Activated naive CD8-positive, alpha-beta T cell treated with anti-CD3 and anti-CD28 coated beads, Interleukin-2, amount 50 U/mL, for 24 hours (primary cell): ENCODE results near the gene SEL1L.
"Not testable (repeated sequence)": the region's sequence is repeated elsewhere in the genome, so short reads cannot be mapped to it uniquely, and the experiment has no call there.

Experiments used
- ATAC-seq: fragments of 150-1000 bp; cut with Tn5 transposase; one replicate; pipeline ENCODE4 v1.10.0; 2021
- DNase-seq: peaks from one replicate; pipeline ENCODE4 v3.0.0; 2021
- H3K27ac Mint-ChIP-seq: one replicate; pipeline ENCODE4 v1.8.0; 2021; ENCODE audit warnings: mild to moderate bottlenecking, mixed read lengths
- H3K27me3 Mint-ChIP-seq: one replicate; pipeline ENCODE4 v1.8.0; 2021; ENCODE audit warnings: mixed read lengths
- H3K36me3 Mint-ChIP-seq: one replicate; pipeline ENCODE4 v1.8.0; 2021; ENCODE audit warnings: low read depth, mixed read lengths
- H3K4me1 Mint-ChIP-seq: one replicate; pipeline ENCODE4 v1.8.0; 2021; ENCODE audit warnings: mixed read lengths
- H3K4me3 Mint-ChIP-seq: one replicate; pipeline ENCODE4 v1.8.0; 2021; ENCODE audit warnings: mild to moderate bottlenecking, moderate library complexity, mixed read lengths
- H3K9me3 Mint-ChIP-seq: one replicate; pipeline ENCODE4 v1.8.0; 2021; ENCODE audit warnings: mixed read lengths

SEL1L gene

DNA sequence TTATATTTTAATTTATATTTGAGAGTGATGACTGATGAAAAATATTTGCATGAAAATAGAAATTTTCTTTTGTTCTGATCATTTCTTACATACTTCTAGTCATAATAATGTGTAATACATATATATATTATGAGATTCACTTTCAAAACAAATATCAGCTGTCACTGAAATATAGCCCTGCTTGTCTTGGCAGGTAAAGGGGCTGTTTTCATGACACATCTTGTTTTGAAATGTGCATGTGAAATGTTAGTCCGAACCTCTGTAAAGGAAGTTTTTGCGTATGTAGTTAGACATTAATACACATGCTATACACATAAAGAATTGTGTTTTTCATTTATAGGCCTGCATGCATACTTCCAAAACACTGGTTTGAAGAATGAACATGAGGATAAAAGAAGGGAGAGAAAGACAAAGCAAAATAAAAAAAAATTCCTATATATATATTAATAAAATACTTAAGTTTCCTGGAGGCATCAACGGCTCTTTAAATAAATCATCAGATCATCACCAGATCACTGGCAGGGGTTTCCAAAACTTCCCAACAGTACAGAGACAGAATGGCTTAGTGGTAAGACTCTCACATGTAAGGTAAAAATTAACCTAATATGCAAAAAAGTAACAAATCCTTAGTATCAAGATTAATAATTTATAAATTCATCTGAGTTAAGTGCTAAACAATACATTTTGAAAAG, 60.1 kb downstream of the SEL1L start:
- peak overlapping the region; percentile 77 for H3K27ac Mint-ChIP-seq
- H3K4me1 Mint-ChIP-seq: peaks cover 64% of the 10 kb centered on the region

DNA sequence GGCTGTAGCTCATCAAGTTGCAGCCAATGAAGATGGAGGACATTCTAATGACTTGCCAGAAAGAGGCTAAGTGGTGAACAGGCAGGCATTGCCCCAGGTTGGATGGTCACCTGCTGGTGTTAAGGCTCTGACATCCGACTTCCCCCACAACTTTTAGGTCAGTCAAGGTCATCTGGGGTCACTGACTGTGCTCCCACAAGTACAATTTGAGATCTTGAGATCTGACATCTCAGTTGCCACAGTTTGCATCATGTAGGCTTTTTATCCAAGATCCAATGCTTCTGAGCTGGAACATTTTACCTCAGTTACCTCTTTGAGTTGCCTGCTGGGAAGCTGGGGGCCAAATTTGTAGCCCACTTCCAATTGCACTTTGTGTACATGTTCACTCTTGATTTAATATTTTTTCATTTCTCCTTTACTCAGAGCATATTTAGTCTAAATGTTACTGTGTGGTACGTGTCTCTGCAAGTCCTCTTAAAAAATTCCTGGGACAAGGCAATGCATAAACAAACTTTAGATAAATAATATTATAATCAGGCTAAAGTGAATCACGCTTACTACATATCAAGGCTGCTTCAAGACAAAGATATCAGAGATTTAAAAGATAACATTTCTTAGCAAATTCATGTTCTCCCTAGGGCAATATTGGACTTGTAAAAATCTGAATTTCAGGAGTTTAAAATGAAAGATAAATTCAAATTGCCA, 61.4 kb downstream of the SEL1L start:
- ATAC-seq (no peak), DNase-seq (no peak)
- H3K9me3 Mint-ChIP-seq: no peaks in the 10 kb centered on the region
- H3K4me3 Mint-ChIP-seq: no peak overlapping the region
- H3K27me3 Mint-ChIP-seq: no peaks in the 10 kb centered on the region
- H3K27ac Mint-ChIP-seq: no peak overlapping the region
- peaks cover 29% of the 10 kb centered on the region for H3K36me3 Mint-ChIP-seq
- peaks cover 64% of the 10 kb centered on the region for H3K4me1 Mint-ChIP-seq

More for the DNA sequence above, 60.1 kb downstream of the SEL1L start:
- H3K27me3 Mint-ChIP-seq: no peaks in the 10 kb centered on the region
- H3K36me3 Mint-ChIP-seq: peaks cover 35% of the 10 kb centered on the region
- no peaks in the 10 kb centered on the region for H3K9me3 Mint-ChIP-seq
- no peak for DNase-seq
- no peak for ATAC-seq
- H3K4me3 Mint-ChIP-seq: peak overlapping the region; percentile 54

DNA sequence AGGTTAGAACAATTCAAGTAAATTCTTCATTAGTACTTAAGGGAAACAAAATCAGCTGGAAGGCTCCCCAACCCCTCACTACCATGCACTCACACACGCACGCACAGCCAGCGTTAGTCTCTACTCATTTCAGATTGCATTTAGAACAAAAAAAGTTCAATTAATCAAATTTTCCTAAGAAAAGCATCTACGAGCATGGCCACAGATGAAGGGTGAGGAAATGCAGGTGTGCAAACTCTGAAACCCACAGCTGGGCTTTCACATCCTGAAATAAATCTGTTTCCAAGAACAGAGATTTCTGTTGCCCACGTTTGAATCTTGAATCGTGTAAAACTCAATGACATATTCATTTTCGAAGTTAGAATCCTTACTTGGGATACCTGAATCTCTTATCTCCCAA, 62.6 kb downstream of the SEL1L start:
- DNase-seq: peak; percentile 25
- H3K27ac Mint-ChIP-seq: peak overlapping the region; percentile 88
- H3K4me1 Mint-ChIP-seq: peaks cover 64% of the 10 kb centered on the region
- peak overlapping the region; percentile 26 for H3K4me3 Mint-ChIP-seq
- no peaks in the 10 kb centered on the region for H3K27me3 Mint-ChIP-seq
- ATAC-seq: peak; percentile 65
- peaks cover 21% of the 10 kb centered on the region for H3K36me3 Mint-ChIP-seq
- no peaks in the 10 kb centered on the region for H3K9me3 Mint-ChIP-seq

DNA sequence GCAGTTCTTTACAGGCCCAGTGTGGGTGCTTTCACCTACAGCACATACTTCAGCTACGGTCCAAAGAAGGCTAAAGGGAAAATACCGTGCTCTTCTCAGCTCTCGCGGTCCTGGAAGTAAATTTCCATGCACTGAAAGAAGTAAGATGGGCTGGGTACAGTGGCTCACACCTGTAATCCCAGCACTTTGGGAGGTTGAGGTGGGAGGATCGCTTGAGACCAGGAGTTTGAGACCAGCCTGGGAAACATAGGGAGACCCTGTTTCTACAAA, 63.2 kb downstream of the SEL1L start:
- DNase-seq, H3K4me3 Mint-ChIP-seq, H3K27me3 Mint-ChIP-seq, H3K9me3 Mint-ChIP-seq: not testable (repeated sequence)
- Mint-ChIP-seq H3K36me3 (peaks cover 18% of the 10 kb centered on the region), H3K4me1 (peaks cover 61% of the 10 kb centered on the region), H3K27ac (peak overlapping the region; percentile 88)
- ATAC-seq: peak; percentile 6

DNA sequence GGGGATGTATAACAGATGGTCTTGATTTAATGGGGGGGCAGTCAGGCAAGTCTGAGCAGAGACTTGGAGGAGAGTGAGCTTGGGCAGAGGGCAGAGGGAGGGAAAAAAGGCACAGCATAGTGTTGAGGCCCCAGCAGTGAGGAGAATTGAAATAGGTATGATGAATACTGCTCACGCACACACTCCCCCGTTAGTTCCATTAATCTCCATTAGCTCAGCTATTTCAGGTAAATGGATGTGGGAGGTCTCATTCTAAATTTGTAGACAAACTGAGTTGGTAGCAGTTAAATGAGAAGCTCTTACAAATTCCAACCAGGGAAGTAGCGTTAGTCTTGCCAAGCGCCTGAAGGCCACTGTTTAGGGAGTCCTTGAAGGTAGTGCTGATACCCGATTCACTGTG, 66.8 kb downstream of the SEL1L start:
- Mint-ChIP-seq H3K4me1 (peaks cover 36% of the 10 kb centered on the region), H3K27me3 (no peaks in the 10 kb centered on the region), H3K36me3 (peaks cover 6% of the 10 kb centered on the region), H3K4me3 (no peak overlapping the region), H3K9me3 (no peaks in the 10 kb centered on the region), H3K27ac (no peak overlapping the region)
- ATAC-seq: no peak
- DNase-seq: no peak

DNA sequence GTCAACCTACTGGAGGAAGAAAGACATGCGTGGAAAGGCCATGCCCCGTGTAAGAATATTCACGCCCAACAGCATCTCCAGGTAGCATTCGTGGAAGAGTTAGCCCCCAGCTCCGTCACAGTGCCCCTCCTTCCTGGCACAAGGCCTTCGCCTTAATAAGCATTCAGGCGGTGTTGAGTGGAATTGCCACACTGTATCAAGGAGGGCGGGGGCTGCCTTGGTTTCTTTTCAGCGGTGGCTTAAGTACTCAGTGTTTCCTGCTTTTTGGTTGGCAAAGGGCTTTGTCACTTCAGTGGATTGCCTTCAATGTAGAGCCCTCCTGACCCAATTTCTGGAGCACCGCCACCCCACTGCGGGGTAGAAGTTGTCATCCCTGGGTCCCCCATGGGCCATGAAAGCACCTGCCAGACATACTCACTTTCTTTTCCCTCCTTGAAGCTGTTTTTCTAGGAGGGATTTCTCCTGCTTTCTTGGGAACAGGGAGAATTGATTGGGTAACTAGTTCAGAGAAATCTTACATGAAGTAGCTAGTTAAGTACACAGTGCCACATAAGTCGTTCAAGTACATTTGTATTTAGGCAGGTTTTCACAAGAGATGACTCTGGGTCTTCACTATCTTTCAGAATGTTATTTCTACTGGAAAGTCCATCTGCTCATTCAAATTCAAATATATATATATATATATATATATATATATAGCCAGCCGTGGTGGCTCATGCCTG, 68.0 kb downstream of the SEL1L start:
- no peaks in the 10 kb centered on the region for H3K9me3 Mint-ChIP-seq
- no peak overlapping the region for H3K27ac Mint-ChIP-seq
- H3K4me1 Mint-ChIP-seq: peaks cover 25% of the 10 kb centered on the region
- peak overlapping the region; percentile 54 for H3K4me3 Mint-ChIP-seq
- ATAC-seq (no peak), DNase-seq (no peak)
- no peaks in the 10 kb centered on the region for H3K27me3 Mint-ChIP-seq
- H3K36me3 Mint-ChIP-seq: no peaks in the 10 kb centered on the region

DNA sequence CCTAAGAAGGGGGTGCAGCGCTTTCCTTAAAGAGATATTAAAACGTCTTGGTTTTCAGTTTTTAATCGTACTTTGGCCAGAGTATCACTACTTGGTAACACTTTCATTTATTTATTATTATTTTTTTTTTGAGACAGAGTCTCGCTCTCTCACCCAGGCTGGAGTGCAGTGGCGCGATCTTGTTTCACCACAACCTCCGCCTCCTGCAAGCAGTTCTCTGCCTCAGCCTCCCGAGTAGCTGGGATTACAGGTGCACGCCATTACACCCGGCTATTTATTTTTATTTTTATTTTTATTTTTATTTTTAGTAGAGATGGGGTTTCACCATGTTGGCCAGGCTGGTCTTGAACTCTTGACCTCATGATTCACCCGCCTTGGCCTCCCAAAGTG, 68.7 kb downstream of the SEL1L start:
- ATAC-seq: peak; percentile 5
- H3K9me3 Mint-ChIP-seq: not testable (repeated sequence)

DNA sequence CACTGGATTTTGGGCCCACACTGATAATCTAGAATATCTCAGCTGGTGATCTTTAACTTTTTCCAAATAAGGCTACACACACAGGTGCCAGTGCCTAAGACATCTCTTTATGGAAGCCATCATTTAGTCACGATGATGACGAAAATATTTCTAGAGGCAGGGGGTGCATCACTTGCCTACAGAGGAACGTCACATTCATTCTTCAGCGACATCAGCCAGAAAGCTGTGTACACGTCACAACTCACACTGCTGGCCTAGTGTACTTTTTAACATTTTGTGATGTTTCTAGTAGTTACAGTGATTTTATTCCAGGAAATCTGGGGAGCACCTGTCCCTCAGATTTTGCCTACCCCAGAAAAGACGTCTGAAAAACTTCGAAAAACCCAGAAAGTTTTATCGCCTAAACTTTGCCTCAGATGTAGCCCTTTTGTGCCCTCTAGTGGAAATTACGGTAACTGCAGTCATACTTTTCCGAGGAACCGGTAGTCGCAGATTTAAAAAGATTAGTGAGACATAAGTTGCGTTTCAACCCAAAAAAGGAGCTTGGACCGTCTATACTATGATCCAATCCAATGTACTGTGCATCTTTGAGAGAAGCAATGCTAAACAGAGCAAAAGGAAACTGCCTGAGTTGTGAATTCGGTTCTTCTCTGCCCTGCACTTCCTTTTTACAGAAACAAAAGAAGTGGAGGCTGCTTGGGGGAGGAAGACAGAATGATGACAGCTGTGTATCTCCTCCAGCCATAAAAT, 69.2 kb downstream of the SEL1L start:
- Mint-ChIP-seq H3K4me1 (peaks cover 12% of the 10 kb centered on the region), H3K27ac (peak overlapping the region; percentile 27), H3K27me3 (no peaks in the 10 kb centered on the region), H3K36me3 (no peaks in the 10 kb centered on the region), H3K9me3 (no peaks in the 10 kb centered on the region), H3K4me3 (peak overlapping the region; percentile 79)
- DNase-seq (peak; percentile 51), ATAC-seq (peak; percentile 44)

More for the DNA sequence above, 68.7 kb downstream of the SEL1L start:
- H3K36me3 Mint-ChIP-seq, H3K27me3 Mint-ChIP-seq, DNase-seq: not testable (repeated sequence)
- H3K4me1 Mint-ChIP-seq: peaks cover 18% of the 10 kb centered on the region
- peak overlapping the region; percentile 79 for H3K4me3 Mint-ChIP-seq
- H3K27ac Mint-ChIP-seq: peak overlapping the region; percentile 27

DNA sequence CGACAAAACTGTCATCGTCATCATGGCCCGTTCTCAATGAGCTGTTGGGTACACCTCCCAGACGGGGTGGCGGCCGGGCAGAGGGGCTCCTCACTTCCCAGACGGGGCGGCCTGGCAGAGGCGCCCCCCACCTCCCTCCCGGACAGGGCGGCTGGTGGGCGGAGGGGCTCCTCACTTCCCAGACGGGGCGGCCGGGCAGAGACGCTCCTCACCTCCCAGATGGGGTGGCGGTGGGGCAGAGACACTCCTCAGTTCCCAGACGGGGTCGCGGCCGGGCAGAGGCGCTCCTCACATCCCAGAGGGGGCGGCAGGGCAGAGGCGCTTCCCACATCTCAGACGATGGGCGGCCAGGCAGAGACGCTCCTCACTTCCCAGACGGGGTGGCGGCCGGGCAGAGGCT, 71.3 kb downstream of the SEL1L start:
- not testable (repeated sequence) for H3K27me3 Mint-ChIP-seq, DNase-seq, H3K36me3 Mint-ChIP-seq, H3K4me1 Mint-ChIP-seq, H3K27ac Mint-ChIP-seq, H3K4me3 Mint-ChIP-seq, H3K9me3 Mint-ChIP-seq, ATAC-seq

DNA sequence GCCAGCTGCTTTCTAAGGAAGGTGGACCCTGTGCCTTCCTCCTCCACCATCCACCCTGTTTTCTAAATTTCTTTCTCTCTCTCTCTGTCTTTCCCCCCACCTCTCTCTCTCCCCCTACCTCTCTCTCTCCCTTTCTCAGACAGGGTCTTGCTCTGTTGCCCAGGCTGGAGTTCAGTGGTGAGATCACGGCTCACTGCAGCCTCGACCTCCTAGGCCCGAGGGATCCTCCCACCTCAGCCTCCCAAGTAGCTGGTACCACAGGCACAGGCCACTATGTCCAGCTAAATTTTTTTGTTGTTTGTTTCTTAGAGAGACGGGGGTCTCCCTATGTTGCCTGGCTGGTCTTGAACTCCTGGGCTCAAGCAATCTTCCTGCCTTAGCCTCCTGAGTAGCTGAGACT, 73.7 kb downstream of the SEL1L start:
- H3K4me3 Mint-ChIP-seq: no peak overlapping the region
- DNase-seq (no peak), ATAC-seq (no peak)
- H3K9me3 Mint-ChIP-seq: no peaks in the 10 kb centered on the region
- H3K27ac Mint-ChIP-seq: no peak overlapping the region
- H3K27me3 Mint-ChIP-seq: peaks cover 2% of the 10 kb centered on the region
- peaks cover 13% of the 10 kb centered on the region for H3K4me1 Mint-ChIP-seq
- H3K36me3 Mint-ChIP-seq: no peaks in the 10 kb centered on the region

DNA sequence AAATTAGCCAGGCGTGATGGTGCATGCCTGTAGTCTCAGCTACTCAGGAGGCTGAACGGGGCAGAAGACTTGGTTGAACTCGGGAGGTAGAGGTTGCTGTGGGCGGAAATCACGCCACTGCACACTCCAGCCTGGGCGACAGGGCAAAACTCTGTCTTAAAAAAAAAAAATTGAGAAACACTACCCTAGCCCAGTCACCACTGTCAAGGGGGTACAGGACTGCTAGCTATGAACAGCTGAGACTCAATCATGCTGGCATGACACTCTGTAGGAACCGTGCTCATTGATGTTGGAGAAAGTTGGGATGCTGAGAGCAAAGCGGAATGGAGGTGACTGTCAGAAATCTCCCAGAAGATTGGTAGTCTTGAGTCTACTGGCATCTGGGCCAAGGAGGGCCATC, 75.3 kb downstream of the SEL1L start:
- no peak overlapping the region for H3K27ac Mint-ChIP-seq
- peaks cover 2% of the 10 kb centered on the region for H3K27me3 Mint-ChIP-seq
- peaks cover 9% of the 10 kb centered on the region for H3K4me1 Mint-ChIP-seq
- no peak for DNase-seq
- H3K4me3 Mint-ChIP-seq: no peak overlapping the region
- H3K36me3 Mint-ChIP-seq: no peaks in the 10 kb centered on the region
- H3K9me3 Mint-ChIP-seq: no peaks in the 10 kb centered on the region
- ATAC-seq: peak; percentile 20

DNA sequence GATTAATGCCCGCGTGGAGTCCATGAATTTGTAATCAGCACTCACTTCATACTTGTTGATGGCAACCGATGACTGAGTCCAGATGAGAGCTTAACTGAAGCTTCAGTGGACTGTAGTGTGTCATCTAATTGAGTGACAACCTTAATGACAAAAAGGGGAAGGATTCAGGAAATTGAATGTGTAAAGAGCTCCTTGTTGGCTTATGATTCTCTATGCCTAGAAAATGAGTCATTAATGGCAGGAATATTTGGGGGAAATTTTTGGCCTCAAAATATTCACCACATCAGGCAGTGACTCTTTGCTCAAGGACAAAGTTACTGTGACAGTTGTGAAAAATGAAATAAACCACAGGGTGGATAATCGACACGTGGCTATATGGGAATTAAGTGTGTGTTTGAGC, 78.3 kb downstream of the SEL1L start:
- Mint-ChIP-seq H3K36me3 (no peaks in the 10 kb centered on the region), H3K4me1 (peaks cover 9% of the 10 kb centered on the region), H3K27ac (no peak overlapping the region), H3K27me3 (peaks cover 2% of the 10 kb centered on the region), H3K4me3 (no peak overlapping the region), H3K9me3 (no peaks in the 10 kb centered on the region)
- ATAC-seq (peak; percentile 60), DNase-seq (no peak)

DNA sequence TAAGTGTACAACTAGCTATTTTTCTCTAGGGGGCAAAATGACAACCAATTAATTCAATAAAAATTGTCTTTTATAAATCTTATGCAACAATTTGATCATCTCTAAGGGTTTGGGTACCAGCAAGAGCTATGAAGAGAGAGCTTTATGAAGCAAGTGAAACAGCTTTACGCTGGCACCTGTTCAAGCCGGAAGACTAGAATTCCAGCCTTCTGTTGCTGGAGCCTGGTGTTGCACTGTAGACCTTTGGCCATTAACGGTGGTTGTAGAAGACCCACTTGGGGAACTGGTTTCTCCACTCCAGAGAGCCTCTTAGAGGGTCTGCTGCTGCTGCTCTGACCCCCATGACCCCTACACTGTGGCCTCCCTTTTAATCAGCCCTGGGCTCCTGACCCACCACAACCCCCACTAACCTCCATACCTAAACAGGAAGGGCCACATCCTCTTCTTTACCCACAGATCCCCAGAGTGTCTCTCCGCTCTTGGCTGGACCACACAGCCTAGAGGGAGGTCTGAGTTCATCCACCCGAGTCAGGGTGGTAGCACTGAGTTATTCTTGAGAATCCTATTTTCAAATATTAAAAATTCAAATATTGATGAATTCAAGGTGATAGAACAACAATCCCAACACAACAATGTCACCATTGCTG, 79.0 kb downstream of the SEL1L start:
- DNase-seq (no peak), ATAC-seq (no peak)
- Mint-ChIP-seq H3K27ac (no peak overlapping the region), H3K9me3 (no peaks in the 10 kb centered on the region), H3K4me1 (peaks cover 9% of the 10 kb centered on the region), H3K4me3 (no peak overlapping the region), H3K27me3 (peaks cover 2% of the 10 kb centered on the region), H3K36me3 (no peaks in the 10 kb centered on the region)

DNA sequence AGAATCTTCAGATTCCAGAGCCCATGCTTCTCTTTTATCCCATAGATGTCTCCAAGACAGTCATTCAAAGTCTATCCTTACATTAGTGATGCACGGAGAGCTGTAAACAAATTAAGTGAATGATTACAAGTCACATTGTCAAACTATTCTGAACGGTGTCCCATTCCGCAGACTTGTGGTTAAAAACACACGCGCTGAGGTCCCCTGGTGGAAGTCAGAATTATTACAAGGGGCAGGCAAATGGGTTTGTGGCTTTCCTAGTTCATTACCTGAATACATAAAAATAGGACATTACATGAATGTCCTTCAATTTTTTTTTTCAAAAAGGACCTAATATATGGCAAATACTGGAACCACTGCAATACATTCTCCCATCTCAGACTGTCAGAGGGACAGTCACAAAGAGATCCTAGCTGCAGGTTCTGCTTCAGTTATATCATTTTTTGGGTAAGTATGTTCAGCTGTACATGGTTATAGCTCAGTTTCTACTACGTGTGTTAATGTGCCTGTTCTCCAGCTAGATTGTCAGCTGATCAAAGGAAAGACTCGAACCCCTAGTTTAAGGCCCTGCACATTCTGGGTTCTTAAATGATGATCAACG, 80.4 kb downstream of the SEL1L start:
- DNase-seq: peak; percentile 59
- no peak overlapping the region for H3K27ac Mint-ChIP-seq
- no peaks in the 10 kb centered on the region for H3K36me3 Mint-ChIP-seq
- H3K27me3 Mint-ChIP-seq: peaks cover 4% of the 10 kb centered on the region
- H3K9me3 Mint-ChIP-seq: no peaks in the 10 kb centered on the region
- peak; percentile 38 for ATAC-seq
- no peak overlapping the region for H3K4me3 Mint-ChIP-seq
- H3K4me1 Mint-ChIP-seq: peaks cover 9% of the 10 kb centered on the region
